A549 (cell line): ENCODE measurements around the gene RNF175.

ENCODE experiments used
- CHD2 ChIP-seq: fragments of 150-350 bp; IDR thresholded peaks from 2 replicates; pipeline ENCODE4 v1.6.1; 2014; ENCODE audit warnings: low read length; ENCODE audit not compliant: partially characterized antibody
- CTCF ChIP-seq: fragments of >200 bp; sonication (Bioruptor Twin); formaldehyde crosslinking; IDR thresholded peaks from 3 replicates; pipeline ENCODE4 v1.5.1; 2016
- E2F6 ChIP-seq: IDR thresholded peaks from 2 replicates; pipeline ENCODE4 v1.6.1; 2012; ENCODE audit warnings: low read depth, borderline replicate concordance
- EP300 ChIP-seq, 2 experiments: fragments of >200 bp; sonication (Bioruptor Twin); formaldehyde crosslinking; IDR thresholded peaks; 2 replicates in 1 of 2; 3 replicates in 1 of 2; pipeline ENCODE4 v1.6.1; 2016 to 2017
- HDAC2 ChIP-seq: fragments of 200-600 bp; sonication (generic); IDR thresholded peaks from 2 replicates; pipeline ENCODE4 v1.6.1; 2016
- JUN ChIP-seq, 2 experiments: fragments of >200 bp; sonication (Bioruptor Twin); formaldehyde crosslinking; IDR thresholded peaks; 2 replicates in 1 of 2; 3 replicates in 1 of 2; pipeline ENCODE4 v1.6.1; 2016 to 2017
- KDM5A ChIP-seq: fragments of 200-600 bp; sonication (generic); IDR thresholded peaks from 2 replicates; pipeline ENCODE4 v1.6.1; 2016; ENCODE audit warnings: antibody characterized with exemption, mild to moderate bottlenecking
- NR3C1 ChIP-seq: fragments of >200 bp; sonication (Bioruptor Twin); formaldehyde crosslinking; IDR thresholded peaks from 3 replicates; pipeline ENCODE4 v1.6.1; 2017
- POLR2A ChIP-seq: IDR thresholded peaks from 2 replicates; pipeline ENCODE4 v1.6.1; 2012; ENCODE audit warnings: mild to moderate bottlenecking, low read length
- USF2 ChIP-seq: fragments of 450-650 bp; IDR thresholded peaks from 2 replicates; pipeline ENCODE4 v1.6.1; 2014; ENCODE audit warnings: antibody characterized with exemption
- TF ChIP-seq, protein P1 (sequence below): fragments of 250-450 bp; sonication (Bioruptor Pico); IDR thresholded peaks from 2 replicates; pipeline ENCODE4 v1.5.0; 2021; ENCODE audit warnings: mild to moderate bottlenecking, moderate library complexity, borderline replicate concordance
- TF ChIP-seq, protein P2 (sequence below): fragments of >200 bp; sonication (Bioruptor Twin); formaldehyde crosslinking; IDR thresholded peaks from 3 replicates; pipeline ENCODE4 v1.6.1; 2016

- no peak for TF ChIP-seq CTCF
- TF ChIP-seq KDM5A, result no peak
- no peak for TF ChIP-seq POLR2A
- no peak for TF ChIP-seq CHD2
- TF ChIP-seq EP300 (IDR thresholded peaks at IDR 0.05), result no peak
- TF ChIP-seq NR3C1, result no peak
- no peak for TF ChIP-seq USF2
- TF ChIP-seq JUN (IDR thresholded peaks at IDR 0.05), result no peak
- TF ChIP-seq, protein P1, sequence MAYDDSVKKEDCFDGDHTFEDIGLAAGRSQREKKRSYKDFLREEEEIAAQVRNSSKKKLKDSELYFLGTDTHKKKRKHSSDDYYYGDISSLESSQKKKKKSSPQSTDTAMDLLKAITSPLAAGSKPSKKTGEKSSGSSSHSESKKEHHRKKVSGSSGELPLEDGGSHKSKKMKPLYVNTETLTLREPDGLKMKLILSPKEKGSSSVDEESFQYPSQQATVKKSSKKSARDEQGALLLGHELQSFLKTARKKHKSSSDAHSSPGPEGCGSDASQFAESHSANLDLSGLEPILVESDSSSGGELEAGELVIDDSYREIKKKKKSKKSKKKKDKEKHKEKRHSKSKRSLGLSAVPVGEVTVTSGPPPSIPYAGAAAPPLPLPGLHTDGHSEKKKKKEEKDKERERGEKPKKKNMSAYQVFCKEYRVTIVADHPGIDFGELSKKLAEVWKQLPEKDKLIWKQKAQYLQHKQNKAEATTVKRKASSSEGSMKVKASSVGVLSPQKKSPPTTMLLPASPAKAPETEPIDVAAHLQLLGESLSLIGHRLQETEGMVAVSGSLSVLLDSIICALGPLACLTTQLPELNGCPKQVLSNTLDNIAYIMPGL (CRISPR knock-in tag), result no peak
- TF ChIP-seq, protein P2, sequence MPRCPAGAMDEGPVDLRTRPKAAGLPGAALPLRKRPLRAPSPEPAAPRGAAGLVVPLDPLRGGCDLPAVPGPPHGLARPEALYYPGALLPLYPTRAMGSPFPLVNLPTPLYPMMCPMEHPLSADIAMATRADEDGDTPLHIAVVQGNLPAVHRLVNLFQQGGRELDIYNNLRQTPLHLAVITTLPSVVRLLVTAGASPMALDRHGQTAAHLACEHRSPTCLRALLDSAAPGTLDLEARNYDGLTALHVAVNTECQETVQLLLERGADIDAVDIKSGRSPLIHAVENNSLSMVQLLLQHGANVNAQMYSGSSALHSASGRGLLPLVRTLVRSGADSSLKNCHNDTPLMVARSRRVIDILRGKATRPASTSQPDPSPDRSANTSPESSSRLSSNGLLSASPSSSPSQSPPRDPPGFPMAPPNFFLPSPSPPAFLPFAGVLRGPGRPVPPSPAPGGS, result no peak
- no peak for TF ChIP-seq E2F6
- TF ChIP-seq HDAC2, result no peak
Observed at GRCh38 chr4:153780876-153781275, 21.1 kb upstream of the RNF175 start.
